Right lobe of liver (tissue), 6 donors: ENCODE data around the gene SLC44A1. TPM values are rescaled to one million over a fixed set of nuclear protein-coding genes. Genes with fewer than 3 reads are reported as not detected.
A peak's percentile ranks its signal among the peaks of the same experiment; 100 is the strongest.

Source experiments
- ATAC-seq, 4 donors: fragments of 200-7000 bp; cut with Tn5 transposase; one replicate each; pipeline ENCODE4 v1.9.1; 2020; ENCODE audit warnings: mild to moderate bottlenecking in 4 of 4, moderate library complexity in 4 of 4
- DNase-seq, 3 donors: peaks; one replicate each; pipeline ENCODE4 v3.0.0-alpha.2; 2020
- H3K27ac ChIP-seq, 3 donors: fragments of 200-600 bp; one replicate each; pipeline ENCODE4 v1.8.0; 2022
- H3K27me3 ChIP-seq, 2 donors: fragments of 200-600 bp; one replicate each; pipeline ENCODE4 v1.8.0; 2022
- H3K36me3 ChIP-seq, 4 donors: fragments of 200-600 bp; sonication (generic) in 1 of 4; one replicate each; pipeline versions ENCODE4 v1.5.1 to v1.8.0; 2017 to 2022; ENCODE audit warnings: control low read depth in 1 of 4
- H3K4me1 ChIP-seq, 4 donors: fragments of 200-600 bp; sonication (generic) in 1 of 4; one replicate each; pipeline versions ENCODE4 v1.5.1 to v1.8.0; 2017 to 2022; ENCODE audit warnings: control low read depth in 1 of 4
- H3K4me3 ChIP-seq, 3 donors: fragments of 200-600 bp; one replicate each; pipeline ENCODE4 v1.8.0; 2022
- H3K9me3 ChIP-seq, 4 donors: fragments of 200-600 bp; sonication (generic) in 1 of 4; one replicate each; pipeline versions ENCODE4 v1.5.1 to v1.8.0; 2017 to 2022; ENCODE audit warnings: control low read depth in 1 of 4
- POLR2A ChIP-seq: fragments of 450-650 bp; IDR thresholded peaks from one replicate; pipeline ENCODE4 v1.6.1; 2017; ENCODE audit warnings: antibody characterized with exemption, mild to moderate bottlenecking
- WGBS: methylation state at CpG from one replicate; pipeline ENCODE4 v1.1.6; 2018; ENCODE audit warnings: low coverage, low lambda C conversion rate; ENCODE audit not compliant: insufficient coverage; ENCODE audit errors: missing lambda C conversion rate; 5-methylcytosine and 5-hydroxymethylcytosine counted together
- intact Hi-C, 2 donors: fragments of 100-400 bp; cut with DNase I; formaldehyde crosslinking; loops; one replicate each; pipeline versions ENCODE4 v1.11.2 to v1.14.1; 2022
- total RNA-seq, 6 experiments: library from RNA; depleted of rRNA in 2 of 6; stranded (reverse); fragments of >200 nt in 2 of 6; fragmentation: NEBNext Ultra II Directional in 3 of 6; extraction: Animal tissue kit (Norgen Biotek cat#: 25700) in 3 of 6; gene quantifications; one replicate each; pipeline versions ENCODE4 v1.1.0 to v1.2.4, GENCODE V29; 2016 to 2023
- TF ChIP-seq, protein P1 (sequence below), 4 donors: fragments of 200-600 bp in 3 of 4; fragments of 450-650 bp in 1 of 4; IDR thresholded peaks; one replicate each; pipeline versions ENCODE4 v1.5.1 to v1.8.0; 2016 to 2022; ENCODE audit warnings: antibody characterized with exemption in 4 of 4, mild to moderate bottlenecking in 2 of 4
- donor health status: DM: no; HTN: yes; CAD: no.
- donor health status: DM: no; HTN: no; CAD: no.
- donor health status: DM: no; HTN: no; CAD: no.
- donor health status: DM: no; HTN: yes; CAD: no.
- donor health status: DM: no; HTN: yes; CAD: no.

Gene SLC44A1
- total RNA-seq, 6 experiments from 2014 or later: 44.7 to 73.2 (median 50.1) TPM

DNA sequence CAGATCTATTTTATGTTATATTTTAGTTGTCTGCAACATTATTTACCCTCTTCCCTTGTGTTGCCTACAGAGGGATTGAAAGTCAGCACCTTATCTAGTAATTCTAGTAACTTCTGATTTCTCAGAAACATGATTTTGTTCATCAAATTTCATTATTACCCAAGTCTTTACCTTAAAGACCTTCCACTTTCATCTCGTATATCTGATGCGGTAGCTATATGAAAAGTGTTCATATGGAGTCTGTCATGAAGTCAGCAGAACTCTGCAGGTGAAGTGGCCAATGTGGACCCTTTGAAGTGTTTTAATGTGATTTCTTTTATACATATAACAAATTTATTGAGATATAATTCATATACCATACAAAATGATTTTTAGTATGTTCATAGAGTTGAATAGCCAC, 40.0 kb downstream of the SLC44A1 start:
- H3K4me1 ChIP-seq: peaks cover 0 to 21% (median 3%) of the 10 kb centered on the region in 4 donors
- H3K36me3 ChIP-seq: no peaks in the 10 kb centered on the region
- H3K9me3 ChIP-seq: no peaks in the 10 kb centered on the region
- no peaks in the 10 kb centered on the region for H3K27me3 ChIP-seq
- TF ChIP-seq POLR2A: no peak
- TF ChIP-seq, protein P1, sequence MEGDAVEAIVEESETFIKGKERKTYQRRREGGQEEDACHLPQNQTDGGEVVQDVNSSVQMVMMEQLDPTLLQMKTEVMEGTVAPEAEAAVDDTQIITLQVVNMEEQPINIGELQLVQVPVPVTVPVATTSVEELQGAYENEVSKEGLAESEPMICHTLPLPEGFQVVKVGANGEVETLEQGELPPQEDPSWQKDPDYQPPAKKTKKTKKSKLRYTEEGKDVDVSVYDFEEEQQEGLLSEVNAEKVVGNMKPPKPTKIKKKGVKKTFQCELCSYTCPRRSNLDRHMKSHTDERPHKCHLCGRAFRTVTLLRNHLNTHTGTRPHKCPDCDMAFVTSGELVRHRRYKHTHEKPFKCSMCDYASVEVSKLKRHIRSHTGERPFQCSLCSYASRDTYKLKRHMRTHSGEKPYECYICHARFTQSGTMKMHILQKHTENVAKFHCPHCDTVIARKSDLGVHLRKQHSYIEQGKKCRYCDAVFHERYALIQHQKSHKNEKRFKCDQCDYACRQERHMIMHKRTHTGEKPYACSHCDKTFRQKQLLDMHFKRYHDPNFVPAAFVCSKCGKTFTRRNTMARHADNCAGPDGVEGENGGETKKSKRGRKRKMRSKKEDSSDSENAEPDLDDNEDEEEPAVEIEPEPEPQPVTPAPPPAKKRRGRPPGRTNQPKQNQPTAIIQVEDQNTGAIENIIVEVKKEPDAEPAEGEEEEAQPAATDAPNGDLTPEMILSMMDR (IDR thresholded peaks at IDR 0.05): no peak
- 94% methylated on average over 2 of the region's 2 CpGs for WGBS
- H3K4me3 ChIP-seq: no peak overlapping the region
- H3K27ac ChIP-seq: no peak overlapping the region
- intact Hi-C loops: no loop called here
- ATAC-seq: no peak
- DNase-seq: no peak

DNA sequence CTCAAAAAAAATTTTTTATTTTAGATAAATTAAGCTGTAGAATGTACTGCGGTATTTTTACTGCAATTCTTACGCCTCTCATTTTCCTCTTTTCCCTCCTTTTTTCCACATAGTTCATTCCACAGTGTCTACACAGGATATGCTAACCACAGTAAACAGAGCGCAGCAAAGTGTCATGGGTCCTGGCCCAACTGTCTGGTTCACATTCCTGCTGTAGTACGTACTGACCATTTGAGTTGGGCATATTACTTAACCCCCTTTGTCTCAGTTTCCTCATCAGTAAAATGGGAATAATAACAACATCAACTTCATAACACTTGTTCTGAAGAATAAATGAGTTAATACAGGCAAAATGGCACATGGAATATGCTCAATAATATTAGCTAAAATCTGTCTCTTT, 41.6 kb downstream of the SLC44A1 start:
- no peak overlapping the region for H3K4me3 ChIP-seq
- no peaks in the 10 kb centered on the region for H3K9me3 ChIP-seq
- peaks cover 0 to 32% (median 6%) of the 10 kb centered on the region in 4 donors for H3K4me1 ChIP-seq
- H3K27me3 ChIP-seq: no peaks in the 10 kb centered on the region
- intact Hi-C loops: no loop called here
- 76% methylated on average over 4 of the region's 4 CpGs for WGBS
- TF ChIP-seq, protein P1 (IDR thresholded peaks at IDR 0.05): no peak
- TF ChIP-seq POLR2A: no peak
- DNase-seq (no peak), ATAC-seq (no peak)
- no peaks in the 10 kb centered on the region for H3K36me3 ChIP-seq
- no peak overlapping the region for H3K27ac ChIP-seq

DNA sequence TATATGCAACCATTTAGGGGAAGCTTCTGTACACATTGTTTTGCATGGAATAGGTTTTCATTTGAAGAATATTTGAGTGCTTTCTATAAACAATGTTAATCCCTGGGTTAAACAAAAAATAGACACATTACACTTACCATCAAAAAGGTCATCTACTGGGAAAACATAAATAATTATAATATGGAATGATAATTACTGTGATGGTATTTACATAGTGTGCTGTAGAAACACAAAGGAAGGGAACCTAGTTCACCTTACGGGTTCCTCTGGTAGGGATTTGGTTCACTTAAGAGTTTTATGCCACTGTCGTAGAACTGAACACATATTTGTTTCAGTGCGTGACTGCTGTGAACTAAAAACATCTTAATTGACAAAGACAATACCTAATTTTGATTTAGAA, 44.9 kb downstream of the SLC44A1 start:
- Histone ChIP-seq H3K9me3 (no peaks in the 10 kb centered on the region), H3K36me3 (no peaks in the 10 kb centered on the region), H3K4me1 (peaks cover 0 to 23% (median 7%) of the 10 kb centered on the region in 4 donors), H3K4me3 (no peak overlapping the region), H3K27ac (no peak overlapping the region), H3K27me3 (no peaks in the 10 kb centered on the region)
- ATAC-seq (no peak), DNase-seq (no peak)
- intact Hi-C loops: no loop called here
- 100% methylated on average over 3 of the region's 3 CpGs for WGBS
- TF ChIP-seq, protein P1 (IDR thresholded peaks at IDR 0.05): no peak
- TF ChIP-seq POLR2A: no peak

DNA sequence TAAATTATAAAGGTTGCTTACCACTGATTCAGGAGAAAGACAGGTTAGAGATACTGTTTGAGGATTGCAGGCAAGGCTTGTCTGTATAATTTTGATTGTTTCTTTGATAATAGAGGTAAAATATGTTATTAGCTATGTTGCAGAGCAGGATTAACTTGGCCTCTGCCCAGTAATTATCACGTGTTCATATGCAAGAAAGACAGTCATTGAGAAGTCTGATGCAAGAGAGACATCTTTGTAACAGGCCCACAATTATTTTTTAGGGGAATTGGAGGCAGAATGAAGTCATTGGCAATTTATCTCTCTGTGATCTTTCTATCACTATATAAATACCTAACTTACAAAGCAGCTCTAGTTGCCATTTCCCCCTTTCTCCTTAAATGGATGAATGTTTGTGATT, 46.0 kb downstream of the SLC44A1 start:
- no peak for DNase-seq
- intact Hi-C loops: no loop called here
- peak overlapping the region in 1 of 3 donors; percentile 58 for H3K27ac ChIP-seq
- H3K36me3 ChIP-seq: no peaks in the 10 kb centered on the region
- no peak overlapping the region for H3K4me3 ChIP-seq
- peaks cover 0 to 27% (median 7%) of the 10 kb centered on the region in 4 donors for H3K4me1 ChIP-seq
- TF ChIP-seq POLR2A: no peak
- TF ChIP-seq, protein P1 (IDR thresholded peaks at IDR 0.05): no peak
- no peaks in the 10 kb centered on the region for H3K9me3 ChIP-seq
- peak in 2 of 4 donors; percentile 23 to 25 for ATAC-seq
- no peaks in the 10 kb centered on the region for H3K27me3 ChIP-seq
- WGBS: 18% methylated on average over 1 of the region's 1 CpG

DNA sequence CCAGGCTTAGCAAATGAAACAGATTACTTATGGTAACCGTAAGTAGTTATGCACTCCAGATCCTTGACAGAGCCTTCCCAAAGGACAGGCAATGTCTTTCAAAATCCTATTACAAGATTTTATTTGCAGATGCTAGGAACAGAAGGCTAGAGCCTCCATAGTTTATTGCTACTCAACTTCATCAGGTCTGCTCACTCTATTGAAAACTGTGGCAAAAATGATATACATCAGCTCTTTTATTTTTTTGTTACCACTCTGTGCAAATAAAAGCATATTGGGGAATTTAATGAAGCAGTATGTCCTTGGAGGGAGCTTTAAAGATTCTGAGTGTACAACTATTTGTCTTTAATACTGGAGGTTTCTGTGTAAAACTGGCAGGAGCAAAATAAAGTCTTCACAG, 46.5 kb downstream of the SLC44A1 start:
- DNase-seq (no peak), ATAC-seq (peak in 1 of 4 donors; percentile 12)
- intact Hi-C loops: no loop called here
- Histone ChIP-seq H3K9me3 (no peaks in the 10 kb centered on the region), H3K27ac (peak overlapping the region in 1 of 3 donors; percentile 58), H3K36me3 (no peaks in the 10 kb centered on the region), H3K4me3 (no peak overlapping the region), H3K27me3 (no peaks in the 10 kb centered on the region), H3K4me1 (peaks cover 0 to 27% (median 7%) of the 10 kb centered on the region in 4 donors)
- 91% methylated on average over 1 of the region's 1 CpG for WGBS
- TF ChIP-seq, protein P1 (IDR thresholded peaks at IDR 0.05): no peak
- no peak for TF ChIP-seq POLR2A
